Tibial artery (tissue), 4 donors: ENCODE results near the gene DNAJB2.
"Not testable (repeated sequence)": the region's sequence is repeated elsewhere in the genome, so short reads cannot be mapped to it uniquely, and the experiment has no call there.

ENCODE experiments used
- DNase-seq, 2 donors: peaks; one replicate each; pipeline ENCODE4 v3.0.0-alpha.2; 2019
- H3K27ac ChIP-seq, 2 donors: fragments of 200-600 bp; sonication (generic) in 1 of 2; 1 replicate in 1 of 2; 2 replicates in 1 of 2; pipeline ENCODE4 v1.5.1; 2018 to 2019; ENCODE audit warnings: mild to moderate bottlenecking in 1 of 2
- H3K27me3 ChIP-seq, 2 donors: fragments of 200-600 bp; sonication (generic) in 1 of 2; one replicate each; pipeline versions ENCODE4 v1.5.1 to v1.6.0; 2016 to 2019
- H3K36me3 ChIP-seq, 3 donors: fragments of 200-600 bp; sonication (generic) in 2 of 3; one replicate each; pipeline ENCODE4 v1.5.1; 2016 to 2019; ENCODE audit warnings: mild to moderate bottlenecking in 2 of 3
- H3K4me1 ChIP-seq, 4 donors: fragments of 200-600 bp; sonication (generic) in 2 of 4; 1 replicate in 3 of 4; 2 replicates in 1 of 4; pipeline ENCODE4 v1.5.1; 2016 to 2019
- H3K4me3 ChIP-seq, 2 donors: fragments of 200-600 bp; sonication (generic) in 1 of 2; 1 replicate in 1 of 2; 2 replicates in 1 of 2; pipeline ENCODE4 v1.5.1; 2018 to 2019; ENCODE audit warnings: mild to moderate bottlenecking in 2 of 2
- H3K9me3 ChIP-seq, 3 donors: fragments of 200-600 bp; sonication (generic) in 1 of 3; one replicate each; pipeline ENCODE4 v1.5.1; 2016 to 2019
- CTCF ChIP-seq, 2 experiments: fragments of 200-600 bp in 1 of 2; fragments of 450-650 bp in 1 of 2; IDR thresholded peaks; one replicate each; pipeline ENCODE4 v1.5.1; 2017 to 2019; ENCODE audit warnings: antibody characterized with exemption in 2 of 2, mild to moderate bottlenecking in 1 of 2, moderate library complexity in 1 of 2
- intact Hi-C: fragments of 100-400 bp; cut with DNase I; formaldehyde crosslinking; loops from one replicate; pipeline ENCODE4 v1.15.0; 2023; ENCODE audit warnings: low total_unique reads

The DNAJB2 gene

DNA sequence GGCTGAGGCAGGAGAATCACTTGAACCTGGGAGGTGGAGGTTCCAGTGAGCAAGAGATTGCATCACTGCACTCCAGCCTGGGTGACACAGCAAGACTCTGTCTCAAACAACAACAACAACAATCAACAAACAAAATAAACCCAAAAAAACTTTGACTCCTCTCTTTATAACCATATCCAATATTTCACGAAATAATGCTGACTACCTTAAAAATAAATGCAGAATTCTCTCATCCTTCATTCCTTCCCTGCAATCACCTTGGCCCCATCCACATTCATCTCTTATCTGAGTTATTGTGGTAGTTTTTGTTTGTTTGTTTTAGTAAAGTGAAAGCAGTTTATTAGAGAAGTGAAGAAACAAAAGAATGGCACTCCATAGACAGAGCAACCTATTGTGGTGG lies 26.9 kb downstream of the DNAJB2 start:
- peaks cover 3 to 68% of the 10 kb centered on the region in 2 donors for H3K27me3 ChIP-seq

DNA sequence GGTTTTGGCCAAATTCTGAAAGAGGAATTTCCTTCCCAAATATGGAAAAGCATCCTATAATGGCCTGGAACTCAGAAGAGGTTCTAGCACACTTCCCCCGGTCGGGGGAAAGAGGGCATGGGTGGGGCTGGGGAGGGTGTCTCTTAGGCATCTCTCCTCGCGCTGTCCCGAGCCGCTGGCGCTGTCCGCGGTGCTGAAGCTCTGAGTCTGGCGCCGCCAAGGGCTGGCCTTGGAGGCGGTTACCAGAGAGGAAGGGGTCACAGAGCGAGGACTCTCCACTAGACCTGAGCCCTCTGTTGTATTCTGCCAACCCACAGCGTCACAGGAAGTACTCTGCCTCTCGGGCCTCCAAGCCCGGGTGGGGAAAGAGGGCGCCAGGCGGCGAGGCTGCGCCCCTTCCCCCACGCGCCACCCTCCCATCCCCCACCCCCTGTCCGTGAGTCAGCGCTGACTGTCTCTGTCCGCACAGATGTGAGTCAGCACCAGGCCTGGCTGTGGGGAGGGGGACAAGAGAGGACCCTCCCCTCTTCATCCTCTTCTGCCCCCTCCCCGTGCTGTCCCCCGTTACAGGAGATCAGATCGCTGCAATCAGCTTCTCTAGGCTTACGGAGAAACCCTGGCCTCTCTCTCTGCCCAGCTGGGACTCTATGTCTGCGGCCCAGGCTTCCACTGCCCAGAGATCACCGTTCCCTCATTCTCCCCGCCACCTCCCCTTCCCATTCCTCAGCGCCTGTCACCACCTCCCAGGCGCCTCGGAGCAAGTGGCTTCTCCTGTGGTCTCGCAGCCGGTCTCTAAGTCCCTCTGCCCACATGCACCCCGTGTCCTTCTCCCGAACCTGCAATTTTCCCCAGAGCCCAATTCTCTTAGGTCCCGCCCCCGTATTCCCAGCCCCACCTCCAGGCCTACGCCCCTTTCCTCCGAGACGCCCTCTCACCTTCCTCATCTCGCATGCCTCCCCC lies 29.3 kb downstream of the DNAJB2 start:
- Histone ChIP-seq H3K27ac (no peak overlapping the region), H3K27me3 (peaks cover 3 to 67% of the 10 kb centered on the region in 2 donors), H3K4me1 (peaks cover 0 to 11% (median 2%) of the 10 kb centered on the region in 4 donors), H3K4me3 (no peak overlapping the region), H3K9me3 (no peaks in the 10 kb centered on the region), H3K36me3 (no peaks in the 10 kb centered on the region)
- no peak for DNase-seq
- intact Hi-C loops: loop anchor here (10.0 kb wide), 1 partner anchor 254 kb away; no protein-coding TSS in a partner anchor
- TF ChIP-seq CTCF (IDR thresholded peaks at IDR 0.05): no peak

More for the DNA sequence above, 26.9 kb downstream of the DNAJB2 start:
- Histone ChIP-seq H3K4me3 (no peak overlapping the region), H3K27ac (no peak overlapping the region), H3K9me3 (no peaks in the 10 kb centered on the region), H3K4me1 (peaks cover 0 to 11% (median 2%) of the 10 kb centered on the region in 4 donors), H3K36me3 (no peaks in the 10 kb centered on the region)
- no peak for TF ChIP-seq CTCF (IDR thresholded peaks at IDR 0.05)
- DNase-seq: no peak
- intact Hi-C loops: loop anchor here (10.0 kb wide), 1 partner anchor 251 kb away; no protein-coding TSS in a partner anchor

DNA sequence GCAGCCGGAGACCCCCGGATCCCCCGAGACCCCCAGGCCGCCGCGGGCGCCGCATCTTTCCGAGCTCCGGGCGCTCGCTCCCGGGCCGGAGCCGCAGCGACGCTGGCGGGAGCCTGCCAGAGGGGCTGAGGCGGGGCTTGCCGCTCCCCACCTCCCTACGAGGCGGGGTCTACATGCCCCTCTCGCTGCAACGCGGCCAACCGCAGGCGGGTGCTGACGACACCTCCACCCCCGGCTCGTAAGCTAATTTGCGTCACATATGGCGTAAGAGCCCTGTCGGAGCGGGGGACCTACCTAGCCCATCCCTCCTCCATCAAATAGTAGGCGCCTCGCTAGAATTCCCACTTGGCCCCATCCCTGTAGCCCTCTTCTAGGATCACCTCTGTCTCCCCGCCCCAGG lies 30.1 kb downstream of the DNAJB2 start, which contains the start of gene PTPRN:
TSS of gene PTPRN (minus strand) at position 124 of the 400 bp plus-strand sequence. CDS start at position 55, 69 bp downstream.
- intact Hi-C loops: loop anchor here (10.0 kb wide), 1 partner anchor 254 kb away; no protein-coding TSS in a partner anchor
- Histone ChIP-seq H3K27ac (no peak within 1 kb of the TSS), H3K36me3 (no peaks in the 10 kb centered on the region), H3K27me3 (peaks cover 3 to 65% of the 10 kb centered on the region in 2 donors), H3K4me1 (peaks cover 0 to 11% (median 2%) of the 10 kb centered on the region in 4 donors), H3K4me3 (no peak within 1 kb of the TSS), H3K9me3 (no peaks in the 10 kb centered on the region)
- TF ChIP-seq CTCF (IDR thresholded peaks at IDR 0.05): no peak
- DNase-seq: no peak

DNA sequence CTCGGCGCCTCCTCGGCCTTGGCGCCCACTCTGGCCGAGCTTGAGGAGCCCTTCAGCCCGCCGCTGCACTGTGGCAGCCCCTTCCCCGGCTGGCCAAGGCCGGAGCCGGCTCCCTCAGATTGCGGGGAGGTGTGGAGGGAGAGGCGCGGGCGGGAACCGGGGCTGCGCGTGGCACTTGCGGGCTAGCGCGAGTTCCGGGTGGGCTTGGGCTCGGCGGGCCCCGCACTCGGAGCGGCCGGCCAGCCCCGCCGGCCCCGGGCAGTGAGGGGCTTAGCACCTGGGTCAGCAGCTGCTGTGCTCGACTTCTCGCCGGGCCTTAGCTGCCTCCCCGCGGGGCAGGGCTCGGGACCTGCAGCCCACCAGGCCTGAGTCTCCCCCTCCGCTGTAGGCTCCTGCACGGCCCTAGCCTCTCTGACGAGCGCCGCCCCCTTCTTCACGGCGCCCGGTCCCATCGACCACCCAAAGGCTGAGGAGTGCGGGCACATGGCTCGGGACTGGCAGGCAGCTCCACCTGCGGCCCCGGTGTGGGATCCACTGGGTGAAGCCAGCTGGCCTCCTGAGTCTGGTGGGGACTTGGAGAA lies 33.6 kb downstream of the DNAJB2 start:
- Histone ChIP-seq H3K27me3 (peaks cover 3 to 51% of the 10 kb centered on the region in 2 donors), H3K4me1 (peaks cover 0 to 11% (median 2%) of the 10 kb centered on the region in 4 donors)
- H3K27ac ChIP-seq, H3K4me3 ChIP-seq, intact Hi-C loops, H3K36me3 ChIP-seq, H3K9me3 ChIP-seq: not testable (repeated sequence)
- DNase-seq: peak in 1 of 2 donors; percentile 49

DNA sequence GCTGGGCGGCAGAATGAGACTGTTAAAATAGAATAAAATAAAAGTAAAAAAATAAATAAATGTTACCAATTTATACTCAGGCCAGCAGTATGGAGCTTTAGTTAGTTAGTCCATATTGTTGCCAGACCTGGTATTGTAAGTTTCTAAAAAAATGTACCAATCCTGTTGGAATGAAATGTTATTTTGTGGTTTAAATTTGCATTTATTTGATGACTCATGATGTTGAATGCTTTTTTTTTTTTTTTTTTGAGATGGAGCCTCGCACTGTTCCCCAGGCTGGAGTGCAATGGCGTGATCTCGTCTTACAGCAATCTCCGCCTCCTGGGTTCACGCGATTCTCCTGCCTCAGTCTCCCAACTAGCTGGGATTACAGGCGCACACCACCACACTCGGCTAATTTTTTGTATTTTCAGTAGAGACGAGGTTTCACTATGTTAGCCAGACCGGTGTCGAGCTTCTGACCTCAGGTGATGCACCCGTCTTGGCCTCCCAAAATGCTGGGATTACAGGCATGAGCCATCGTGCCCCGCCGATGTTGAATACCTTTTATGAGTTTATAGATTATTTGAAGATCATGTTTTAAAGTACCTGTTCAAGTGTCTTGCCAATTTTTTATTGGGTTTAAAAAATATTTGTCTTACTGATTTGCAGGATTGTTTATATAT lies 35.8 kb downstream of the DNAJB2 start:
- Histone ChIP-seq H3K36me3 (no peaks in the 10 kb centered on the region), H3K4me3 (no peak overlapping the region), H3K27me3 (peaks cover 0 to 29% of the 10 kb centered on the region in 2 donors), H3K27ac (no peak overlapping the region), H3K9me3 (no peaks in the 10 kb centered on the region), H3K4me1 (no peaks in the 10 kb centered on the region)
- no peak for TF ChIP-seq CTCF (IDR thresholded peaks at IDR 0.05)
- peak in 1 of 2 donors; percentile 23 for DNase-seq
- intact Hi-C loops: no loop called here
